CD14-positive monocyte (primary cell): Measurements from ENCODE around the gene DHRS12. TPM values are rescaled to one million over a fixed set of nuclear protein-coding genes. Genes with fewer than 3 reads are reported as not detected.

ENCODE experiments used
- DNase-seq, 3 donors: peaks; one replicate each; pipeline ENCODE4 v3.0.0-alpha.2; 2011 to 2022
- H2AFZ ChIP-seq: 2 replicates; pipeline ENCODE4 v1.6.0; 2012; ENCODE audit warnings: mild to moderate bottlenecking, low read depth, low read length, inconsistent platforms; ENCODE audit not compliant: insufficient read depth, poor library complexity, severe bottlenecking
- H3K27ac ChIP-seq, 2 donors: 1 replicate in 1 of 2; 2 replicates in 1 of 2; pipeline ENCODE4 v1.5.1; 2012 to 2013; ENCODE audit warnings: low read length in 2 of 2, control low read depth in 1 of 2, inconsistent platforms in 1 of 2, low read depth in 1 of 2, mild to moderate bottlenecking in 1 of 2
- H3K27me3 ChIP-seq, 2 donors: one replicate each; pipeline versions ENCODE4 v1.6.0 to v1.6.1; 2011 to 2013; ENCODE audit warnings: low read length in 2 of 2; ENCODE audit not compliant: control insufficient read depth in 2 of 2, insufficient read depth in 2 of 2
- H3K36me3 ChIP-seq, 2 donors: replicated peaks in 1 of 2; 1 replicate in 1 of 2; 2 replicates in 1 of 2; pipeline versions ENCODE4 v1.5.1 to v1.6.1; 2012 to 2013; ENCODE audit warnings: low read length in 2 of 2, control low read depth in 1 of 2, inconsistent platforms in 1 of 2, mild to moderate bottlenecking in 1 of 2; ENCODE audit not compliant: insufficient read depth in 2 of 2, control insufficient read depth in 1 of 2
- H3K4me1 ChIP-seq, 2 donors: 1 replicate in 1 of 2; 2 replicates in 1 of 2; pipeline versions ENCODE4 v1.5.1 to v1.6.1; 2012 to 2013; ENCODE audit warnings: low read length in 2 of 2, control low read depth in 1 of 2, inconsistent platforms in 1 of 2, mild to moderate bottlenecking in 1 of 2, moderate library complexity in 1 of 2; ENCODE audit not compliant: insufficient read depth in 2 of 2, control insufficient read depth in 1 of 2
- H3K4me2 ChIP-seq: replicated peaks from 2 replicates; pipeline ENCODE3; 2012; ENCODE audit warnings: low read length, moderate library complexity, mild to moderate bottlenecking; ENCODE audit not compliant: poor library complexity, severe bottlenecking; ENCODE audit errors: extremely low read depth
- H3K4me3 ChIP-seq, 3 experiments: fragments of 200-600 bp in 1 of 3; sonication (generic) in 1 of 3; replicated peaks in 1 of 3; 1 replicate in 2 of 3; 2 replicates in 1 of 3; pipeline ENCODE4 v1.5.1; 2011 to 2013; ENCODE audit warnings: low read length in 3 of 3, mild to moderate bottlenecking in 3 of 3, control low read depth in 2 of 3, low read depth in 2 of 3, inconsistent platforms in 1 of 3, moderate library complexity in 1 of 3
- H3K79me2 ChIP-seq: 2 replicates; pipeline ENCODE4 v1.6.0; 2012; ENCODE audit warnings: mild to moderate bottlenecking, control low read depth, inconsistent platforms, low read length, moderate library complexity; ENCODE audit not compliant: insufficient read depth
- H3K9ac ChIP-seq: 2 replicates; pipeline ENCODE4 v1.6.0; 2017; ENCODE audit warnings: low read length, mild to moderate bottlenecking; ENCODE audit not compliant: insufficient read depth, poor library complexity, severe bottlenecking
- H3K9me3 ChIP-seq, 2 donors: replicated peaks in 1 of 2; 1 replicate in 1 of 2; 2 replicates in 1 of 2; pipeline versions ENCODE4 v1.5.1 to v1.6.1; 2012 to 2013; ENCODE audit warnings: low read length in 2 of 2, control low read depth in 1 of 2; ENCODE audit not compliant: control insufficient read depth in 1 of 2, insufficient read depth in 1 of 2
- H4K20me1 ChIP-seq: 2 replicates; pipeline ENCODE4 v1.6.0; 2012; ENCODE audit warnings: mild to moderate bottlenecking, low read length, control low read depth, moderate library complexity; ENCODE audit not compliant: insufficient read depth
- H3K27ac Mint-ChIP-seq, 7 donors: one replicate each; pipeline ENCODE4 v1.8.0; 2020; ENCODE audit warnings: mild to moderate bottlenecking in 7 of 7, mixed read lengths in 7 of 7, moderate library complexity in 6 of 7, inconsistent platforms in 2 of 7
- H3K27me3 Mint-ChIP-seq, 3 donors: one replicate each; pipeline ENCODE4 v1.8.0; 2021 to 2022; ENCODE audit warnings: low read depth in 3 of 3, mild to moderate bottlenecking in 3 of 3, mixed read lengths in 3 of 3, moderate library complexity in 3 of 3, inconsistent platforms in 1 of 3
- H3K36me3 Mint-ChIP-seq, 2 donors: one replicate each; pipeline ENCODE4 v1.8.0; 2020; ENCODE audit warnings: mixed read lengths in 2 of 2, inconsistent platforms in 1 of 2, mild to moderate bottlenecking in 1 of 2
- H3K4me1 Mint-ChIP-seq: one replicate; pipeline ENCODE4 v1.8.0; 2020; ENCODE audit warnings: mild to moderate bottlenecking, mixed read lengths
- H3K4me3 Mint-ChIP-seq, 2 donors: one replicate each; pipeline ENCODE4 v1.8.0; 2020; ENCODE audit warnings: mild to moderate bottlenecking in 2 of 2, mixed read lengths in 2 of 2, moderate library complexity in 1 of 2
- H3K9me3 Mint-ChIP-seq, 7 donors: one replicate each; pipeline ENCODE4 v1.8.0; 2020 to 2022; ENCODE audit warnings: mixed read lengths in 7 of 7, mild to moderate bottlenecking in 6 of 7, moderate library complexity in 6 of 7, inconsistent platforms in 2 of 7
- WGBS: methylation state at CpG from one replicate; pipeline ENCODE4 v1.1.5; 2013; ENCODE audit warnings: missing lambda C conversion rate; ENCODE audit not compliant: insufficient coverage; 5-methylcytosine and 5-hydroxymethylcytosine counted together
- intact Hi-C, 2 donors: fragments of 100-400 bp; cut with micrococcal nuclease; formaldehyde crosslinking; loops; one replicate each; pipeline versions ENCODE4 v1.15.0 to v1.15.1; 2023
- polyA plus RNA-seq, 3 donors: library from polyadenylated mRNA; depleted of rRNA in 1 of 3; unstranded in 2 of 3; stranded (reverse) in 1 of 3; fragments of 300-500 nt in 2 of 3; fragments of >200 nt in 1 of 3; fragmentation: Illumina TruSeq in 2 of 3; gene quantifications; 1 replicate in 2 of 3; 2 replicates in 1 of 3; pipeline ENCODE4 v1.2.3, GENCODE V29; 2012 to 2021
- TF ChIP-seq, protein P1 (sequence below): fragments of 200-600 bp; IDR thresholded peaks from one replicate; pipeline ENCODE4 v1.8.0; 2022; ENCODE audit warnings: antibody characterized with exemption, mild to moderate bottlenecking

Gene DHRS12
- polyA plus RNA-seq, 3 donors = 7.6 to 20.2 (median 20.0) TPM

DNA sequence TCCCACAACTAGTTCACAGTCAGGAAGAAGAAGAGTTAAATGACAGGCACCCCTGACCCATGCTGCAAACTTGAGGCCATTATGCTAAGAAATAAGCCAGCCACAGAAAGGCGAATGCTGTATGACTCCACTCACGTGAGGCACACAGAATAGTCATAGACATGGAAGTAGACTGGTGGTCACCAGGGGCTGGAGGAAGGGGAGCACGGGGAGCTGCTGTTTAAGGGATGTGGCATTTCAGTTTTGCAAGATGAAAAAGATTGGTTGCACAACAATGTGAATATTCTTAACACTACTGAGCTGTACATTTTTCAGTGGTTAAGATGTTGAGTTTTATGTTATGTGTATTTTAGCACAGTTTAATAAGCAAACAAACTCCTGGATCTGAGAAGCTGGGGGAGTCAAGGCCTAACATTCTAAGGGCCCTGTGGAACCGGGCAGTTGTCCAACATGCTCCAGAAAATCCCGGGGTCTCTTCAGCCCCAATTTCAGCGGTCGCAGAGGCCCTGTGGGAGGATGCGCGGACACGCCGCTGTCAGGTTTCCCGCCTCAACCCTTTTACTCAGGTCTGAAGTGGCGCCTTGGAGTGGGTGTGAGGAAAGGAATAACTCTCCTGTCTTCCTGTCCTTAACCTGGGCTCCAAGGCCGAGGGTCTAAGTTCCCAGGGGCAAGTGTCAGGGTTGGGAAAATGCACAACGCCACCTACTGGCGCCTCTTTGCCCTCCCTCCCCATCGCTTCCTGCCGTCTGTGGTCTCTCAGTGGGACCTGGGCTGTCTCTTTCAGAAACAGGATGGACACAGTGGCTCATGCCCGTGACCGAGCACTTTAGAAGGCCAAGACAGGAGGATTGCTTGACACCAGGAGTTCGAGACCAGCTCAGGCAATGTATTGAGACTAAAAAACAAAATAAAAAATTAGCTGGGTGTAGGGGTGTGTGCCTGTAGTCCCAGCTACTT lies 45.5 kb upstream of the DHRS12 start:
- Mint-ChIP-seq H3K27me3 (peaks cover 0 to 6% (median 4%) of the 10 kb centered on the region in 3 donors), H3K27ac (no peak overlapping the region), H3K9me3 (peaks cover 0 to 2% (median 0%) of the 10 kb centered on the region in 7 donors), H3K4me3 (no peak overlapping the region), H3K4me1 (peaks cover 25% of the 10 kb centered on the region), H3K36me3 (no peaks in the 10 kb centered on the region)
- H3K9me3 ChIP-seq = no peaks in the 10 kb centered on the region
- peaks cover 5 to 13% of the 10 kb centered on the region in 2 donors for H3K4me1 ChIP-seq
- no peaks in the 10 kb centered on the region for H3K27me3 ChIP-seq
- H3K36me3 ChIP-seq = no peaks in the 10 kb centered on the region
- TF ChIP-seq, protein P1, sequence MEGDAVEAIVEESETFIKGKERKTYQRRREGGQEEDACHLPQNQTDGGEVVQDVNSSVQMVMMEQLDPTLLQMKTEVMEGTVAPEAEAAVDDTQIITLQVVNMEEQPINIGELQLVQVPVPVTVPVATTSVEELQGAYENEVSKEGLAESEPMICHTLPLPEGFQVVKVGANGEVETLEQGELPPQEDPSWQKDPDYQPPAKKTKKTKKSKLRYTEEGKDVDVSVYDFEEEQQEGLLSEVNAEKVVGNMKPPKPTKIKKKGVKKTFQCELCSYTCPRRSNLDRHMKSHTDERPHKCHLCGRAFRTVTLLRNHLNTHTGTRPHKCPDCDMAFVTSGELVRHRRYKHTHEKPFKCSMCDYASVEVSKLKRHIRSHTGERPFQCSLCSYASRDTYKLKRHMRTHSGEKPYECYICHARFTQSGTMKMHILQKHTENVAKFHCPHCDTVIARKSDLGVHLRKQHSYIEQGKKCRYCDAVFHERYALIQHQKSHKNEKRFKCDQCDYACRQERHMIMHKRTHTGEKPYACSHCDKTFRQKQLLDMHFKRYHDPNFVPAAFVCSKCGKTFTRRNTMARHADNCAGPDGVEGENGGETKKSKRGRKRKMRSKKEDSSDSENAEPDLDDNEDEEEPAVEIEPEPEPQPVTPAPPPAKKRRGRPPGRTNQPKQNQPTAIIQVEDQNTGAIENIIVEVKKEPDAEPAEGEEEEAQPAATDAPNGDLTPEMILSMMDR = peak; percentile 82
- no peaks in the 10 kb centered on the region for H3K79me2 ChIP-seq
- no peak overlapping the region for H3K4me2 ChIP-seq
- 63% methylated on average over 16 of the region's 21 CpGs for WGBS
- no peak overlapping the region for H3K27ac ChIP-seq
- intact Hi-C loops = loop anchor here in 1 of 2 donors (5.0 to 10.0 kb wide), 2 partner anchors 37 to 55 kb away; no protein-coding TSS in a partner anchor
- no peak overlapping the region for H3K9ac ChIP-seq
- peak; percentile 27 to 54 (median 34) for DNase-seq
- peak overlapping the region; percentile 32 for H2AFZ ChIP-seq
- H4K20me1 ChIP-seq = no peaks in the 10 kb centered on the region
- no peak overlapping the region for H3K4me3 ChIP-seq

DNA sequence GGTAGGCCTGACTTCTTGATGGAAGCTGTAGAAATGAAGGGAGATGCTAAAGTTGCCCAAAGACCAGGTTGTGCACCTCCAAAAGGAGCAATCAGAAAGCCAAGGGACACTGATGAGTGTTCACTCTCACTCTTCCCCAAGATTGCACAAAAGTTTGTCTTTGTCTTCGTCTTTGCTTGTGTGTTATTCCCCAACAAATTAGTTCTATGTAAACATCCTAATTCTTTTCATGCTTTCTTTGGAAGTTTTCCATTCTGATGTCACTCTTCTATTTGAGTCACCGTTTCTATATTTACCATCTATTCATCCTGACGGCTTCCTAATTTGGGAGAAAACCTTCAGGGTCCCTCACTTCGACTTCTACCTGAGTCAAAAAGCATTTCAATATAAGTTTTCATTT lies 44.7 kb upstream of the DHRS12 start:
- Mint-ChIP-seq H3K27me3 (peaks cover 0 to 6% (median 4%) of the 10 kb centered on the region in 3 donors), H3K9me3 (peaks cover 0 to 2% (median 0%) of the 10 kb centered on the region in 7 donors), H3K27ac (no peak overlapping the region), H3K4me3 (no peak overlapping the region), H3K4me1 (peaks cover 25% of the 10 kb centered on the region), H3K36me3 (no peaks in the 10 kb centered on the region)
- TF ChIP-seq, protein P1 = no peak
- intact Hi-C loops = loop anchor here in 1 of 2 donors (5.0 to 10.0 kb wide), 2 partner anchors 36 to 54 kb away; no protein-coding TSS in a partner anchor
- H3K4me1 ChIP-seq = peaks cover 5 to 13% of the 10 kb centered on the region in 2 donors
- no peaks in the 10 kb centered on the region for H3K79me2 ChIP-seq
- no peaks in the 10 kb centered on the region for H3K27me3 ChIP-seq
- H4K20me1 ChIP-seq = no peaks in the 10 kb centered on the region
- DNase-seq = no peak
- no peak overlapping the region for H3K9ac ChIP-seq
- 86% methylated on average over 2 of the region's 4 CpGs for WGBS
- no peaks in the 10 kb centered on the region for H3K9me3 ChIP-seq
- no peak overlapping the region for H3K27ac ChIP-seq
- no peaks in the 10 kb centered on the region for H3K36me3 ChIP-seq
- no peak overlapping the region for H3K4me2 ChIP-seq
- H3K4me3 ChIP-seq = no peak overlapping the region
- no peak overlapping the region for H2AFZ ChIP-seq
